Upper lobe of left lung (tissue), 6 donors: Measurements from ENCODE around the gene THAP2. TPM values are rescaled to one million over a fixed set of nuclear protein-coding genes. Genes with fewer than 3 reads are reported as not detected.

Experiments
- ATAC-seq, 2 donors: fragments of 200-7000 bp; cut with Tn5 transposase; one replicate each; pipeline ENCODE4 v1.9.1; 2022; ENCODE audit warnings: mild to moderate bottlenecking in 2 of 2, moderate library complexity in 2 of 2; ENCODE audit not compliant: low FRiP score in 2 of 2
- DNase-seq, 2 donors: peaks; one replicate each; pipeline ENCODE4 v3.0.0-alpha.2; 2019 to 2020
- H3K27ac ChIP-seq, 4 donors: fragments of 200-600 bp; sonication (generic); one replicate each; pipeline ENCODE4 v1.5.1; 2016 to 2019
- H3K27me3 ChIP-seq, 4 donors: fragments of 200-600 bp; sonication (generic); one replicate each; pipeline ENCODE4 v1.5.1; 2017 to 2019
- H3K36me3 ChIP-seq, 4 donors: fragments of 200-600 bp; sonication (generic); one replicate each; pipeline ENCODE4 v1.5.1; 2016 to 2019
- H3K4me1 ChIP-seq, 4 donors: fragments of 200-600 bp; sonication (generic); one replicate each; pipeline ENCODE4 v1.5.1; 2018 to 2019
- H3K4me3 ChIP-seq, 4 donors: fragments of 200-600 bp; sonication (generic); one replicate each; pipeline ENCODE4 v1.5.1; 2017 to 2019; ENCODE audit warnings: mild to moderate bottlenecking in 2 of 4, moderate library complexity in 1 of 4
- H3K9me3 ChIP-seq, 4 donors: fragments of 200-600 bp; sonication (generic); one replicate each; pipeline ENCODE4 v1.5.1; 2018 to 2019
- CTCF ChIP-seq, 6 experiments: fragments of 450-650 bp in 4 of 6; fragments of 200-600 bp in 2 of 6; sonication (generic) in 2 of 6; IDR thresholded peaks; one replicate each; pipeline ENCODE4 v1.5.1; 2016 to 2019; ENCODE audit warnings: antibody characterized with exemption in 6 of 6
- EP300 ChIP-seq, 4 donors: sonication (generic); formaldehyde crosslinking; IDR thresholded peaks; one replicate each; pipeline ENCODE4 v1.5.1; 2017; ENCODE audit warnings: antibody characterized with exemption in 4 of 4, control low read depth in 2 of 4
- POLR2A ChIP-seq, 4 donors: fragments of 450-650 bp; IDR thresholded peaks; one replicate each; pipeline ENCODE4 v1.5.1; 2016 to 2017; ENCODE audit warnings: antibody characterized with exemption in 4 of 4, mild to moderate bottlenecking in 2 of 4
- POLR2AphosphoS5 ChIP-seq, 2 donors: sonication (generic); formaldehyde crosslinking; IDR thresholded peaks; one replicate each; pipeline ENCODE4 v1.5.1; 2017; ENCODE audit warnings: antibody characterized with exemption in 2 of 2
- WGBS, 2 donors: methylation state at CpG; one replicate each; pipeline ENCODE4 v1.1.5; 2017 to 2018; 5-methylcytosine and 5-hydroxymethylcytosine counted together
- total RNA-seq, 6 donors: library from RNA; depleted of rRNA in 4 of 6; stranded (reverse); fragments of >200 nt in 4 of 6; gene quantifications; one replicate each; pipeline versions ENCODE4 v1.1.0 to v1.2.1, GENCODE V29; 2016 to 2021
- donor health status: DM: no; HTN: no; CAD: no; lungs with moderate emphysema.
- donor health status: DM: no; HTN: yes; CAD: no; lungs with severe emphysema.

The THAP2 gene
- total RNA-seq, 6 donors from 2014 or later = 2.1 to 5.0 (median 3.6) TPM

- TF ChIP-seq POLR2AphosphoS5 (IDR thresholded peaks at IDR 0.05) (no peak), POLR2A (IDR thresholded peaks at IDR 0.05) (no peak), EP300 (IDR thresholded peaks at IDR 0.05) (no peak), CTCF (IDR thresholded peaks at IDR 0.05) (no peak)
- no peak overlapping the region for H3K27ac ChIP-seq
- H3K9me3 ChIP-seq = no peaks in the 10 kb centered on the region
- ATAC-seq = no peak
- H3K4me1 ChIP-seq = peaks cover 0 to 11% (median 6%) of the 10 kb centered on the region in 4 donors
- no peak for DNase-seq
- 90 to 94% methylated on average over 4 of the region's 4 CpGs for WGBS, 2 donors
- H3K36me3 ChIP-seq = peaks cover 0 to 82% (median 12%) of the 10 kb centered on the region in 4 donors
- H3K4me3 ChIP-seq = no peak overlapping the region
- H3K27me3 ChIP-seq = no peaks in the 10 kb centered on the region
Observed at GRCh38 chr12:71648537-71648936, 15.6 kb upstream of the THAP2 start.

GRCh38 chr12:71649401-71649800 lies 14.7 kb upstream of the THAP2 start:
- Histone ChIP-seq H3K27me3 (no peaks in the 10 kb centered on the region), H3K9me3 (no peaks in the 10 kb centered on the region), H3K27ac (no peak overlapping the region), H3K4me1 (peaks cover 0 to 11% (median 6%) of the 10 kb centered on the region in 4 donors), H3K4me3 (no peak overlapping the region), H3K36me3 (peaks cover 0 to 82% (median 4%) of the 10 kb centered on the region in 4 donors)
- ATAC-seq (no peak), DNase-seq (no peak)
- 61 to 77% methylated on average over 2 of the region's 2 CpGs for WGBS, 2 donors
- no peak for TF ChIP-seq POLR2AphosphoS5 (IDR thresholded peaks at IDR 0.05)
- TF ChIP-seq EP300 (IDR thresholded peaks at IDR 0.05) = no peak
- no peak for TF ChIP-seq CTCF (IDR thresholded peaks at IDR 0.05)
- TF ChIP-seq POLR2A (IDR thresholded peaks at IDR 0.05) = no peak

GRCh38 chr12:71652656-71653055 lies 11.4 kb upstream of the THAP2 start:
- no peak for DNase-seq
- WGBS, 2 donors = 82 to 86% methylated on average over 1 of the region's 1 CpG
- no peak for TF ChIP-seq EP300 (IDR thresholded peaks at IDR 0.05)
- TF ChIP-seq CTCF (IDR thresholded peaks at IDR 0.05) = no peak
- no peak for TF ChIP-seq POLR2A (IDR thresholded peaks at IDR 0.05)
- no peak for TF ChIP-seq POLR2AphosphoS5 (IDR thresholded peaks at IDR 0.05)
- Histone ChIP-seq H3K27ac (no peak overlapping the region), H3K4me1 (peaks cover 6 to 30% (median 20%) of the 10 kb centered on the region in 4 donors), H3K9me3 (no peaks in the 10 kb centered on the region), H3K36me3 (peaks cover 0 to 74% (median 5%) of the 10 kb centered on the region in 4 donors), H3K4me3 (no peak overlapping the region), H3K27me3 (no peaks in the 10 kb centered on the region)
- no peak for ATAC-seq

GRCh38 chr12:71653137-71653536 lies 11.0 kb upstream of the THAP2 start:
- H3K4me3 ChIP-seq = no peak overlapping the region
- WGBS, 2 donors = 97 to 98% methylated on average over 2 of the region's 2 CpGs
- DNase-seq (no peak), ATAC-seq (no peak)
- no peak for TF ChIP-seq EP300 (IDR thresholded peaks at IDR 0.05)
- no peak for TF ChIP-seq POLR2A (IDR thresholded peaks at IDR 0.05)
- TF ChIP-seq CTCF (IDR thresholded peaks at IDR 0.05) = no peak
- TF ChIP-seq POLR2AphosphoS5 (IDR thresholded peaks at IDR 0.05) = no peak
- no peaks in the 10 kb centered on the region for H3K9me3 ChIP-seq
- no peak overlapping the region for H3K27ac ChIP-seq
- H3K4me1 ChIP-seq = peaks cover 6 to 30% (median 18%) of the 10 kb centered on the region in 4 donors
- peaks cover 0 to 76% (median 7%) of the 10 kb centered on the region in 4 donors for H3K36me3 ChIP-seq
- no peaks in the 10 kb centered on the region for H3K27me3 ChIP-seq

GRCh38 chr12:71654200-71654599 lies 9.9 kb upstream of the THAP2 start:
- H3K27ac ChIP-seq = no peak overlapping the region
- no peaks in the 10 kb centered on the region for H3K27me3 ChIP-seq
- ATAC-seq (no peak), DNase-seq (no peak)
- peaks cover 0 to 75% (median 12%) of the 10 kb centered on the region in 4 donors for H3K36me3 ChIP-seq
- no peaks in the 10 kb centered on the region for H3K9me3 ChIP-seq
- H3K4me1 ChIP-seq = peaks cover 0 to 28% (median 18%) of the 10 kb centered on the region in 4 donors
- TF ChIP-seq CTCF (IDR thresholded peaks at IDR 0.05) = no peak
- WGBS, 2 donors = 77 to 95% methylated on average over 3 of the region's 3 CpGs
- H3K4me3 ChIP-seq = no peak overlapping the region
